ENCODE data around the gene BRPF1. TPM values are rescaled to one million over a fixed set of nuclear protein-coding genes. Genes with fewer than 3 reads are reported as not detected.

The BRPF1 gene
- total RNA-seq, 4 donors from 2014 or later = 15.6 to 35.7 (median 17.8) TPM

DNA sequence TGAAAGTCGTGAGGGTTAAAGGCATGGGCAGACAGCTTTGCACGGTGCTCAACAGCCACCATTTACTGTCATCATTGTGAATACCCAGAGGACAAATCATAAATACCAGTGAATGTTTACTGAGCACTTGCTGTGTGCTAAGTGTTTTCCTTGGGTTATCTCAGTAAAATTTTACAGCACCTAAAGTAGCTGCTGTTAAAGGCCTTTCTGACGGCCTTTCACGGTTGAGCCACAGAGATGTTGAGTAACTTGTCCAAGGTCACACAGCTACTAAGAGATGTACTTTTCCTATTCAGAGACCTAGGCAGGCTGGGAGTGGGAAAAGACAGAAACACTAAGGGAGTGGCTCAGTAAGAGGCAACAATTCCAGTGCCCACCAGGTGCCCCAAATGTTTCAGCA lies 28.3 kb upstream of the BRPF1 start:
- ATAC-seq (ENCODE audit: low FRiP score) (no peak), DNase-seq (ENCODE audit: low spot score) (no peak)
- TF ChIP-seq CTCF (IDR thresholded peaks at IDR 0.05) = no peak

- ATAC-seq (ENCODE audit: low FRiP score) = no peak
- DNase-seq (ENCODE audit: low spot score) = no peak
- no peak for TF ChIP-seq CTCF (IDR thresholded peaks at IDR 0.05)
Measured at GRCh38 chr3:9703736-9704346, 27.7 kb upstream of the BRPF1 start, which contains the start of gene CPNE9. TSS of gene CPNE9 (plus strand) at chr3:9703833. CDS start at chr3:9703997, 164 bp downstream.

GRCh38 chr3:9704347-9705322 lies 26.9 kb upstream of the BRPF1 start:
- TF ChIP-seq CTCF (IDR thresholded peaks at IDR 0.05) = no peak
- DNase-seq (ENCODE audit: low spot score) (no peak), ATAC-seq (ENCODE audit: low FRiP score) (peak; percentile 62)

DNA sequence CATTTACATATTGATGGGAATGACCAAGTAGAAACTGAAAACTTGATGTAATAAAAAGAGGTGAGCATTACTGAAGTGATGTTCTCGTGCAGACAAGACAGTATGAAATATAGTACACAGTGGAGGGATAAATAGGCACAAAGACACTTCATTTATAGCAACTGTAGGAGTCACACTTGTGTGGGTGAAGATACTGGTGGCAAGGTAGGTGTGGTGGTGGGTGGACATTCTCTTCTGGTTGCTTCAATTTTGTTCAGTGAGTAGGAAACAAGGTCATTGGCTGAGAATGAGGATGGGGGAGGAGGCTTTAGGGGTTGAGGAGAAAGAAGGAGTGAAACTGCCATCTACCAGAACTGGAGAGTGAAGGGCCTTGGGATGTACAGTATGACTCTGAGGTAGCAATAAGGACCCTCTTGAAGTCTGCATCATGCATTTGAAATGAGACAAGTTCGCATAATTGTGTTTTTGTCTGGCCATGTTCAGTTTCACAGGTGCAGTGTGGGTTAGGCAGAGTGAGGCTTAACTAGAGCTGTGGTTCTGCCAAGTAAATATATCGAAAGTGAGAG lies 21.3 kb upstream of the BRPF1 start:
- no peak for TF ChIP-seq CTCF (IDR thresholded peaks at IDR 0.05)
- ATAC-seq (ENCODE audit: low FRiP score) (no peak), DNase-seq (ENCODE audit: low spot score) (no peak)

GRCh38 chr3:9712415-9712814 lies 19.1 kb upstream of the BRPF1 start:
- no peak for TF ChIP-seq CTCF (IDR thresholded peaks at IDR 0.05)
- no peak for DNase-seq (ENCODE audit: low spot score)
- ATAC-seq (ENCODE audit: low FRiP score) = no peak

- no peak for TF ChIP-seq CTCF (IDR thresholded peaks at IDR 0.05)
- DNase-seq (ENCODE audit: low spot score) = no peak
- no peak for ATAC-seq (ENCODE audit: low FRiP score)
Measured at GRCh38 chr3:9713142-9713541, 18.4 kb upstream of the BRPF1 start.

All from omental fat pad (tissue), 4 donors.